EL (cell line): Measurements from ENCODE around the gene KLHL35.

Experiments used
- DNase-seq: peaks from one replicate; pipeline ENCODE4 v3.0.0-alpha.2; 2016

Gene KLHL35

DNA sequence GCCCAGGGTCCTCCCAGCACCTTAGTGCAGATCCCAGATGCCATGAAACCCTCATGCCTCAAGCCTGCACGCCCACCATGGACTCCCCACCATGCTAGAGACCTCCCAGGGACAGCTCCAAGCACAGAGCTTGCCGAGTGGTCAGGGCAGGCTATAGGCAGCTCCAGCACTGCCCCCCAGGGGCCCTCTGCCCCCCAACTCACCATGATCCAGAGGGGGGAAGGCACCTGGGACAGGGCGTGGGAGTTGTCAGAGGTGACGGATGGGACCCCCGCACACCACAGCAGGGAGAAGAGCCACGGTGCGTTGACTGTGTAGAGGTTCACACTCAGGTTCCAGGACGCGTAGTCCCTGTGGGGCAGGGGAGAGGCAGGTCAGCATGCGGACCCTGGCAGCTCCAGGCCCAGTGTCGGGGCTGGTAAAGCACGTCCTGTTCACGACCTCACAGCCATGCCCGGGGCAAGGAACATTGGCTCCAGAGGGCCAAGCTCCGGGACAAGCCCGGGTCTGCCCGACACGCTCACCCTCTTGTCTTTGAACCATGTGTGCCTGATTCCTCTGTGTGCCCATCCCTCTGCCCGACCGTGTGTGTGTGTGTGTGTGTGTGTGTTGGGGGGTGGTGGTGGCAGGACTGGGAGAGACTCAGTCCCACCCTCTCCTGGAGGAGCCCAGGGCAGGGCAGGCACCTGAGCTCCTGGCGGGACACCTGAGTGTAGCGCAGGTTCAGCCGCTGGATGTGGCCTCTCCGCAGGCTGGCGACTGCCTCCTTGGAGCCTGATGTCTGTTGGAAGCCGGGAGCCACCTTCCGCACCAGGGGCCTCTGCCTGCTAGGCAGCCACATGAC, 8.2 kb upstream of the KLHL35 start:
- no peak for DNase-seq

GRCh38 chr11:75439495-75440120, 6.6 kb upstream of the KLHL35 start:
- DNase-seq: no peak

- DNase-seq: no peak
These were observed 6.0 kb upstream of the KLHL35 start for GRCh38 chr11:75439026-75439425.

DNA sequence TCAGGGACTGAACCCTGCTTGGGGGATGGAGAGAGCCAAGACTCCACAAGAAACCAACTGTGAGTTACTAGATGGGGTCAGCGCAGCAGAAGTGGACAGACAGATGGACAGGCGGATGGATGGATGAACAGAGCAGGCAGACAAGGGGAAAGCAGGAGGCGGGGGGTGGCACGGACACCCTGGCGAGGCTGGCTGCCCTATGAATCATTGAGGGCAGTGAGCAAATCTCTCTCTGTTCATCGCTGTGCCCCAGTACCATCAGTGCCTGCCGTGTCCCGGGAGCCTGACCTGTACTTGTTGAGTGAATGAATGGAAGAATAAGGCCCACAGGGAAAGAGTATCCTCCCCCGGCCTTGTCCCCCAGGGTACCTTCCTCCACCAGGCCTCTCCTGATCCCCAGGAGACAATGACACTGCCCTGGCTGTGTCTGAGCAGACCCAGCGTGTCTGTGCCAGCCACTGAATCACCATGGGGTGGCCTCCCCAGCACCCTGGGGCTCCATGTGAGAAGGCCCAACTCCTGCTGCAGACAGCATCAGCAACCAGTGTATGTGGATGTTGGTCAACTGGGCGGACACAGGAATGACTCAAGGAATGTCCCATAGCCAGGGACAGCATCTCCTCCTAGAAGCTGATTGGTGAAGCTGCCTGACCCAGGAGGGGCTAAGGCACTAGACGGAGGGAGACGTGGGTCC, 5.1 kb upstream of the KLHL35 start:
- peak; percentile 12 for DNase-seq

DNA sequence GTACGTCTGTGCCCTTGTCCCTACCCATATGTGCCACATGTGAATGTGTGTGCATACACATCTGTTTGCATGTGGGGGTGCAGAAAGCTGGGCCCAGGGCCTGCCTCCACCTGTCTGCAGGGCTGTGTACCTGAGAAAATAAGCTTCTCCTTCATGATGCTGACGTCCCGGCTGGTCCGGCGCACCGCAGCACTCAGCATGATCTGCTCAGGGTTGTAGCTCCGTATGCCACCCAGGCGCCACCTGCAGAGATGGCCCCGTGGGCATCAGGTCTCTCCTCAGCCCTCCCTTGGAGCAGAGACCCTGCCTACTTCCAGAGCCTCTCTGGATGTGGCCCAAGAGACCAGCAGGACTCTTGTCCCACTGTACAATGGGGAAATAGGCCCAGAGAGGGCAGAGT, 3.8 kb upstream of the KLHL35 start:
- no peak for DNase-seq

DNA sequence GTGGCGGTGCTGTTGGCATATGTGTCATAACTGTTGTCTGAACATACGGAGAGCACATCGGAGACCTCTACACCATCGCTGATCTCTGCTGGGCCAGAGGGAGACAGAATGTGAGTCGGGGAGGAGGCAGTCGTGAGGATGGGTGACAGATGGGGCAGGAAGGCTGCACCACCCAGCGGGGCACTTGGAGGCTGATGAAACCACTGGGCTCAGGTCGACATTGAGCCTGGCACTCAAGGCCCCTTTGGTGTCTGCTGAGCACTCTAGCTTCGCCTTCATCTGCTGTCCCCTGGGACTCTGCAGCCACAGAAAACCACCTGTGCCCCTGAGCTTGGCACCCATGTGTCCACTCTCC, 2.5 kb upstream of the KLHL35 start:
- DNase-seq: no peak

DNA sequence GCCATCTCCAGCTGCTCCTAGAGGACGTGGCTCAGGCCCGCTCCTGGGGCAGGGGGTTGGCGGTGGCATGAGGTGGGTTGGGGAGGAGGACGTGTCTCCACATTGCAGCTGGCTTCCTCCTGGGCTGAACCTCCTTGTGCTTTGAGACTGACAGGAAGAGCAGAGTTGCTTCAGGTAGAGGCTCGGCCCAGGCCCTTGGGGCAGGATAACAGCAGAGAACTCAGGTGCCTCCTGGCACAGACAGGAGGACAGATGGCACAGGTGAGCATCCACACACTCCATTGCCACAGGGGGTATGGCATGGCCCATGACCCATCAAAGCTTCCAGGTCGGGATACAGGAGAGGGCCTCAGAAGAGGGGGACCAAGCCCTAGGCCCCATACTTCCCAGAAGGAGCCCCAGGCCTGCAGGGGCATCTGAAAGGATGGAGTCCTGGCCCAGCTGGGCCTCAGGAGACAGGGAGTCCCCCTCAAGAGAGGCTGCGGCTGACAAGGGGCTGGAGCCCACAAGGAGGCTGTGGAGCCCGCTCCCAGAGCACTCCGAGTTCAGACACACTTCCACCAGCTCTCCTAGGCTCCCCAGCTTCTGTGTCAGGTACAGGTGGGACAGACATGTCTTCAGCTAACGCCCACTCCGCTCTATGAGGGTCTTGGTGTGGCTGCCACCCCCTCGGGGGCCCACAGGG, 2.0 kb upstream of the KLHL35 start:
- DNase-seq: no peak

- no peak for DNase-seq
These were observed 1.0 kb upstream of the KLHL35 start for GRCh38 chr11:75434051-75434450.

DNA sequence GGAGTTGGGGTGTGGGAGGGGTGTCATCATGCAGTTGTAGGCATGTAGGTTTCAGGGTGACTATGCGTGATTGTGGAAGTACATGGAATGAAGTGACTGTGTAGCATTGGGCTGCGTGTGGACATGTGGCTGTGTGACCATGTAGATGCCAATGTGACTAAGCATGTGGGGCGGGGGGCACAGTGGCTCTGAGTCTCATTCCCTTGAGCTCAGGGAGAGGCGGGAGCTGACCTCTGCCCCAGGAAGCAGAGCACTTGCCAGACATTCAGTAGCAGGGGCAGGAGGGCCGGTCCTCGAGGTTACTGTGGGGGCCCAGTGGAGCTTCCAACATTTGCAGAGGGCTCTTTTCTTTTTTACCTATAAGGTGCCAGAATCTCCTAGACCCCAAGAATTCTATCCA, 440 bp upstream of the KLHL35 start:
- no peak for DNase-seq

GRCh38 chr11:75431533-75432525, 1.2 kb downstream of the KLHL35 start:
- no peak for DNase-seq

DNA sequence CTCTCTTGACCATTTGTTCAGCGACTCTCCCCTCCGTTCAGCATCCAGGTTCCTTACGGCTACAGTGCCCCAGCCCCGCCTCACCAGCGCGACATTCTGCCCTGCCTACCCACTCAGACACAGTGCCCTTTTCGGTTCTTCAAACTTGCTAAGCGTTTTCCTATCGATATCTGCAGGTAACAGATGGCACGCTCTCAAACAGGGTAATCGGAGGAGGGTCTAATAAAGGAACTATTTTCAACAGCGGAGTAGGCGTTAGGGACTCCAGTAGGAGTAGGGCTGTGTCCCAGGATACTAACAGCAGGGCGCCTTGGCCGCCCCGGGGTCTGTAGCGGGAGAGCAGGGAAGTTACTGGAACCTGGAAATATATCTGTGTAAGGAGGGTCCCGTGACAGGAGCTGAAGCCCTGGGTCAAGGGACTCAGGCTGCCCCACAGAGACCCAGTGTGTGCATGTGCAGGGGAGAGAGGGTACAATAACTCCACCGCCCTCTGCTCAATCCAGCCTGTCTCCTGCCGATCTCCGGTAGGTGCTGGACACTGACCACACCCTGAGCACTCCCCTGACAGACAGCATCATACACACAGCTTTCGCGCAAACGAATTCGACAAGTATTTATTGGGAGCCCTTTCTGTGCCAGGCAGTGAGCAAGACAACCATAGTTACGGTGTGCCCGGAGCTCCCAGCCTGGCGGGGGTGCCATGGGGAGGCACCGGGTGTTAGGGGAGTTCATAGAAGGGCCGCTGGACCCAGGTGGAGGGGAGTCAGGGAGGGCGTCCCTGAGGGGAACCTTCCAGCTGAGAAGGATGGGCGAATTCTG, 2.1 kb downstream of the KLHL35 start:
- DNase-seq: no peak

- DNase-seq: peak; percentile 63
These were observed 2.9 kb downstream of the KLHL35 start for GRCh38 chr11:75429902-75430713.

DNA sequence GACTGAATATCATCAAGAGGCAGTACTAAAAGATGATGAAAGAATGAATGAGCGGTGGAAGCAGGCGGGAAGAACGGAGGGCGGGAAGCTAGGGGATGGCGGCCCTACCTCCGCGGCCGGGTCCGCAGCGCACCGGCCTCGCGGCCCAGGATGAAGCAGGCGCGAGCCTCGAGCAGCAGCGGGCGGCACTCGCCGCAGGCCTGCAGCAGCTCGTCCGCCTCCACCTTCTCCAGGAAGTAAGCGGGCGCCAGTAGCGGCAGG, 3.4 kb downstream of the KLHL35 start:
- DNase-seq: no peak

DNA sequence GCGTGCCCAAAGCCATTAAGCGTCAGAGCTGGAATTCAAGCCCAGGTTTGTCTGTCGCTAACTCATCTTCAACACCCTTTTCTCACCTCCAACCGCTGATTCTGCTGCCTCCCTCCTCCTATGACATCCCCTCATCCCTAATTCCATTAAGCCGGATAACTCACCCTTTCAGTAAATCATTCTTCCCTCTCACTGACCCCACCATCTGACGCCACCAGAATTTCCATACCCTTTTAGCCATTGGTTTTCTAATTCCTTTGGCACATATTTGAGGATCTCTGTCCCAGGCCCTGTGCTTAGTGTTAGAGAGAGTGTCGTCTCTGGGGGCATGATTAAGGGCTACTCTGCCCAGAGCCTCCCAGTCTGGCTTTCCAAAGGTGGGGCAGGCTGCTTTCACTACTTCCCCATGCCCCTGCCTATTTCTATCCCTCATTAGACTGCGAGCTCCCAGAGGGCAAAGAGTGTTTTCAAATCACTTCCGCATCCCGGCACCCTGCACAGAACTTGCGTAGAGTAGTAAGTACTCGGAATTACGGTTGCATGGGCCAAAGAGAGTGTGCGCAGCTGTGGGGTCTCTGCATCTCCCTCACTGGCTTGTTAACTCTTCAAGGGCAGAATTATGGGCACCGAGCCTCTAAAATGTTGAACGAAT, 3.9 kb downstream of the KLHL35 start:
- no peak for DNase-seq

DNA sequence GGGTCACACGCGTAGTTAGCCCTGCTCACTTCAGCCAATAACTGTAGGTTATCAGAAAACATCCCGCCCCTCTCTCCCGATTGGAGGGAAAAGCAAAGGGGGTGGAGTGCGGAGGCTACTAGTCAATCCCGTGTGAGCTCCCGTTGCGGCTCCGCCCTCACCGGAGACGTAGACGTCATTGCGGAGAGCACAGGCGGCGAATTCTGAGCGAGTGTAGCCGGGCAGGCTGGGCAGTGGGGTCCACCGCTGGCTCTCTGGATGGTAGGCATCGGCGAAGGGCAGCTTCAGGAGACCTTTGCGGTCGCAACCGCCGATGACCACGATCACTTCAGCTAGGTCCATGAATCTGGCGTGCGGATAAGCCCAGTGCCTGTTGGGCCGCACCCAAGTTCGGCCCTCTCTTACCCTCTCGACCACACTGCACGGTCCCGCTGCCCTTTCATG, 4.7 kb downstream of the KLHL35 start:
- DNase-seq: peak; percentile 70

DNA sequence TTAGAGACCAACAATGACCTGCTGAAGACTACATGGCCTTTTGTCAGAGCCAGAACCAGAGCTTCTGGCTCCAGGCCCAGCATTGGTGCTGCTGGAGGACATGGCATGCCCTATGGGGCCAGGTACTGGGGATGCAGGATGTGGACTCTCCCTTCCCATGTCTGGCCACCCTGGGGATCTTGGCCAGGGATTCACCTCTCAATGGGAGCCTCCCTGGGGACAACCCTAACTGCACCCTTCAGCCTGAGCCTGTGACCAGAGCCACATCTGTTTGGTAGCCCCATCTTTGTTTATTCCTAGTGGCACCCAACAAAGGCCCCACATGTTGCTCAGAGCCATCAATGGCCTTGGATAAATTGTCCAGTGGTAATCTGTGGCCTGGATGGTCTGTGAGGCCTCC, 5.8 kb downstream of the KLHL35 start:
- no peak for DNase-seq

DNA sequence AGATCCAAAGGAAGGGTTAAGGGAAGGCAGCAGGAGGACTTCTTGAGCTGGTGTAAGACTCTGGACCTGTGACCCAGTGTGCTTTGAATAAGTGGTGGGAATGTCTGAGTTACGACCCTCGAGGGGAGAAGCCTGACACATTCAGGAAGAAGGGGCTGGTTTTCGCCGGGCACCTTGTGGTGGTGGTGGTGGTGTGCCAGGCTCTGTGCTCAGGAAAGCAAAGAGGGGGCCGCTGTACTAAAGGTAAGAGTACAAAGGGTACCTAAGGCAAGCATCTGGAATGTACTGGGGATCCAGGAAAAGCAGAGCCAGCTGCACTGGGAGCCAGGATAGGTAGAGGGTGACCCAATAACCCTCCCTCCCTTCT, 6.3 kb downstream of the KLHL35 start:
- no peak for DNase-seq

- no peak for DNase-seq
These were observed 7.6 kb downstream of the KLHL35 start for GRCh38 chr11:75425422-75425821.

DNA sequence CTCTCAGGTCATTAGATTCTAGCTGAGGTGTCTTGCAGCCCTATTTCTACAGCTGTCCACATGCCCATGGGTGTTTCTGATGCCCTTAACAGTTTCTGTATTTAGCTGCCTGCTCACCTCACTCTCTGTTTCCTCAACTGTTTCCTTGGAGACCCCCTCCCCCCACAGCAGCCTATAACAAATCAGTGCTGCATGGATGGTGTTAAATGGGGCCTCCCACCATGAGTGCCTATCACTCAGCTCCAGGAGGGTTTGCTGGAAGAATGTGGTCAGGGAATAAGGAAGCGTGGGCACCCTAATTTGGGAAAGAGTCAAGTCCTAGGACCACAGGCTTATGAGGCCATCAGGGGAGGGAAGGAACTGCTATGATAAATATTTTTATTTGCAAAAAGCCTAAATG, 8.6 kb downstream of the KLHL35 start:
- no peak for DNase-seq

GRCh38 chr11:75423721-75424120, 9.3 kb downstream of the KLHL35 start:
- DNase-seq: no peak
